ENCODE measurements around the gene ACY1.

Gene ACY1

GRCh38 chr3:51937611-51938450 lies 45.5 kb upstream of the ACY1 start:
- DNase-seq (ENCODE audit: low read depth), result no peak
- H3K4me3 ChIP-seq (ENCODE audit: low read depth, low read length), result no peak overlapping the region
- TF ChIP-seq, protein P1, sequence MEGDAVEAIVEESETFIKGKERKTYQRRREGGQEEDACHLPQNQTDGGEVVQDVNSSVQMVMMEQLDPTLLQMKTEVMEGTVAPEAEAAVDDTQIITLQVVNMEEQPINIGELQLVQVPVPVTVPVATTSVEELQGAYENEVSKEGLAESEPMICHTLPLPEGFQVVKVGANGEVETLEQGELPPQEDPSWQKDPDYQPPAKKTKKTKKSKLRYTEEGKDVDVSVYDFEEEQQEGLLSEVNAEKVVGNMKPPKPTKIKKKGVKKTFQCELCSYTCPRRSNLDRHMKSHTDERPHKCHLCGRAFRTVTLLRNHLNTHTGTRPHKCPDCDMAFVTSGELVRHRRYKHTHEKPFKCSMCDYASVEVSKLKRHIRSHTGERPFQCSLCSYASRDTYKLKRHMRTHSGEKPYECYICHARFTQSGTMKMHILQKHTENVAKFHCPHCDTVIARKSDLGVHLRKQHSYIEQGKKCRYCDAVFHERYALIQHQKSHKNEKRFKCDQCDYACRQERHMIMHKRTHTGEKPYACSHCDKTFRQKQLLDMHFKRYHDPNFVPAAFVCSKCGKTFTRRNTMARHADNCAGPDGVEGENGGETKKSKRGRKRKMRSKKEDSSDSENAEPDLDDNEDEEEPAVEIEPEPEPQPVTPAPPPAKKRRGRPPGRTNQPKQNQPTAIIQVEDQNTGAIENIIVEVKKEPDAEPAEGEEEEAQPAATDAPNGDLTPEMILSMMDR (conservative IDR thresholded peaks at IDR 0.05; ENCODE audit: low read depth, low read length), result no peak

GRCh38 chr3:51938780-51939425 lies 44.4 kb upstream of the ACY1 start:
- TF ChIP-seq, protein P1 (conservative IDR thresholded peaks at IDR 0.05; ENCODE audit: low read depth, low read length), result no peak
- DNase-seq (ENCODE audit: low read depth), result no peak
- no peak overlapping the region for H3K4me3 ChIP-seq (ENCODE audit: low read depth, low read length)

- H3K4me3 ChIP-seq (ENCODE audit: low read depth, low read length), result peak overlapping the region; percentile 87
- DNase-seq (ENCODE audit: low read depth), result peak; percentile 21
- TF ChIP-seq, protein P1 (conservative IDR thresholded peaks at IDR 0.05; ENCODE audit: low read depth, low read length), result no peak
Observed at GRCh38 chr3:51940648-51941462, 42.5 kb upstream of the ACY1 start.

DNA sequence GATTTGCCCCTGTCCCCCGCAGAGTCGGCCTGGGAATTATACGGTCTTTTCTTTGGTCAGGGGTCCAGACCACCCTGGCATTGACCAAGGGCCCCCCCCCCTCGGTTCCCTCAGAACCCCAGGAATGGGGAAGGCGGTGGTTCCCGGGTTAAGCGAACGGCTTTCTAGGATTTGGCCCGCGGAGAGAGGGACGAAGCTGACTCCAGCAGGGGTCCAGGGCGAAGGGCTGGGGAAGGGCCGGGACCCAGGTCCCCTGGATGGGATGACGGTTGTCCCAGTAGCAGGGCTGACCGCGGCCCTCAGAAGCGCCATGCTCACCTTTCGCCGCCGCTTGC lies 41.9 kb upstream of the ACY1 start:
- DNase-seq (ENCODE audit: low read depth), result no peak
- TF ChIP-seq, protein P1 (conservative IDR thresholded peaks at IDR 0.05; ENCODE audit: low read depth, low read length), result no peak
- peak overlapping the region; percentile 87 for H3K4me3 ChIP-seq (ENCODE audit: low read depth, low read length)

DNA sequence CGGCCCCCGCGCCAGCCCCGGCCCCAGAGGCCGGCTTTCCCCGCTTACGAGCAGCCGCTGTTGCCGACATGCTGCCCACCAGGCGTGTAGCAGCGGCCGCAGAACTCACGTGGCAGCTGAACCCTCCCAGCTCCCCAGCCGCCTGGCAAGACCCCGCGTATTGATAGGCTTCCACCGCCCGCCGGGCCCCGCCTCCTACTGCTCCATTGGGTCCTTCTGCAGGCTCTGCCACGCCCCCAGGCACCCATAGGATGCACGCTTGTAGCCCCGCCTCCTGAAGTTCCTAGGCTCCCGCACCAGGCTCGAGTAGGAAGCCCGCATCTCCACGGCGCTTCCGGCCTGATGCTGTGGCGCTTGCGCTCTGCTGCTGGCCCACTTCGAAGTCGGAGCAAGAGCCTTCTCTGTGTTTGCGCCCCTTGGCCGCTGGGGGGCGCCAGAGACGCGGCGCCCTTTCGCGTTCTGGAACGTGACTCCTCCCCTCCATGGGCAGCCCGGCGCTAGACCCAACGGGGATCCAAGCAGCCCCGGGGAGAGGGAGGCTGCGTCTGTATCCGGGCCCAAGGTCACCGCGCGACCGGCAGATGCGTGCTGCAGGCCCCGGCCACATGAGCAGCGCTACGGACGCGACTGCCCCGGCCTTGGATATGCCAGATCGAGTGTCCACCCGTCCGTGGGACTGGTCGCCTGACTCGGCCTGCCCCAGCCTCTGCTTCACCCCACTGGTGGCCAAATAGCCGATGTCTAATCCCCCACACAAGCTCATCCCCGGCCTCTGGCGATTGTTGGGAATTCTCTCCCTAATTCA lies 41.3 kb upstream of the ACY1 start, which contains the start of the genes PARP3 and RRP9:
Gene PARP3, plus strand, starts transcription at position 566 of the 805 bp plus-strand sequence. CDS start 993 bp downstream, outside the sequence.
Gene RRP9, minus strand, starts transcription at position 107 of the 805 bp plus-strand sequence. Its CDS starts 37 bp downstream, at position 70.
- DNase-seq (ENCODE audit: low read depth), result peak; percentile 100
- peak within 1 kb of the TSS; percentile 87 for H3K4me3 ChIP-seq (ENCODE audit: low read depth, low read length)
- TF ChIP-seq, protein P1 (conservative IDR thresholded peaks at IDR 0.05; ENCODE audit: low read depth, low read length), result peak; percentile 99

Measured in choroid plexus epithelial cell (primary cell).